Endothelial cell of umbilical vein (primary cell): ENCODE results near the gene UIMC1. TPM values are rescaled to one million over a fixed set of nuclear protein-coding genes. Genes with fewer than 3 reads are reported as not detected.

ENCODE experiments used
- BruUV-seq: library from RNA; stranded (reverse); fragments of 400-500 nt; replicated peaks from 2 replicates; lab custom pipeline; 2021; lab: Mats Ljungman, UMichigan
- CTCF ChIA-PET: fragments of 300-600, 350-600 bp; sonication (Branson Sonifier 250); formaldehyde crosslinking; loops from one replicate; lab custom pipeline; 2021; ENCODE audit warnings: antibody characterized with exemption, inconsistent platforms; lab: Charles Lee
- POLR2A ChIA-PET: fragments of 300-600, 350-600 bp; sonication (Branson Sonifier 250); formaldehyde crosslinking; loops from one replicate; lab custom pipeline; 2021; ENCODE audit warnings: antibody characterized with exemption, inconsistent platforms; lab: Charles Lee
- DNase-seq: peaks from one replicate; pipeline ENCODE4 v3.0.0-alpha.2; 2011; ENCODE audit warnings: low read depth, low spot score
- FAIRE-seq: peaks from 2 replicates; lab custom pipeline; 2011; peaks lifted over from hg19 to GRCh38; lab: Jason Lieb, UNC
- H2AFZ ChIP-seq: 2 replicates; pipeline ENCODE4 v1.6.0; 2012; ENCODE audit warnings: low read depth, low read length, control low read depth, inconsistent platforms
- H3K27ac ChIP-seq: 2 replicates; pipeline ENCODE4 v1.5.1; 2011; ENCODE audit warnings: low read depth, mild to moderate bottlenecking, control low read depth, low read length, moderate library complexity; ENCODE audit not compliant: insufficient read depth
- H3K27me3 ChIP-seq, 2 experiments: 2 replicates each; pipeline versions ENCODE4 v1.6.0 to v1.6.1; 2011; ENCODE audit warnings: low read length in 2 of 2, mixed read lengths in 1 of 2; ENCODE audit not compliant: control insufficient read depth in 2 of 2, insufficient read depth in 2 of 2
- H3K36me3 ChIP-seq, 2 experiments: 2 replicates in 1 of 2; 3 replicates in 1 of 2; pipeline ENCODE4 v1.5.1; 2011; ENCODE audit warnings: low read length in 2 of 2, mild to moderate bottlenecking in 1 of 2, moderate library complexity in 1 of 2; ENCODE audit not compliant: control insufficient read depth in 2 of 2, insufficient read depth in 2 of 2; ENCODE audit errors: extremely low read depth in 1 of 2
- H3K4me1 ChIP-seq: 3 replicates; pipeline ENCODE4 v1.5.1; 2011; ENCODE audit warnings: mild to moderate bottlenecking, low read length; ENCODE audit not compliant: control insufficient read depth, insufficient read depth; ENCODE audit errors: extremely low read depth
- H3K4me2 ChIP-seq: 2 replicates; pipeline ENCODE4 v1.6.1; 2011; ENCODE audit warnings: low read length, control low read depth, mixed read lengths; ENCODE audit not compliant: insufficient read depth
- H3K4me3 ChIP-seq, 3 experiments: fragments of 200-600 bp in 1 of 3; sonication (generic), shearing (Covaris generic) in 1 of 3; replicated peaks in 1 of 3; 2 replicates each; pipeline ENCODE4 v1.5.1; 2011 to 2016; ENCODE audit warnings: control low read depth in 3 of 3, low read length in 3 of 3, mild to moderate bottlenecking in 2 of 3, inconsistent platforms in 1 of 3, low read depth in 1 of 3, moderate library complexity in 1 of 3; ENCODE audit not compliant: insufficient read depth in 1 of 3
- H3K79me2 ChIP-seq: 2 replicates; pipeline ENCODE4 v1.6.0; 2012; ENCODE audit warnings: low read length, inconsistent platforms; ENCODE audit not compliant: control insufficient read depth, insufficient read depth
- H3K9ac ChIP-seq: replicated peaks from 2 replicates; pipeline ENCODE3; 2011; ENCODE audit warnings: low read length, control low read depth; ENCODE audit not compliant: insufficient read depth; ENCODE audit errors: extremely low read depth
- H3K9me1 ChIP-seq: replicated peaks from 3 replicates; pipeline ENCODE4 v1.6.0; 2011; ENCODE audit warnings: mild to moderate bottlenecking, low read length; ENCODE audit not compliant: control insufficient read depth, insufficient read depth; ENCODE audit errors: extremely low read depth
- H3K9me3 ChIP-seq: replicated peaks from 2 replicates; pipeline ENCODE4 v1.5.1; 2012; ENCODE audit warnings: low read length, inconsistent platforms; ENCODE audit not compliant: control insufficient read depth, insufficient read depth
- H4K20me1 ChIP-seq: replicated peaks from 2 replicates; pipeline ENCODE3; 2011; ENCODE audit warnings: mild to moderate bottlenecking, low read length; ENCODE audit not compliant: control insufficient read depth, insufficient read depth; ENCODE audit errors: extremely low read depth
- CTCF ChIP-seq, 2 donors: IDR thresholded peaks; 1 replicate in 1 of 2; 2 replicates in 1 of 2; pipeline ENCODE4 v1.5.1; 2011; ENCODE audit warnings: low read length in 2 of 2, mild to moderate bottlenecking in 2 of 2, moderate library complexity in 2 of 2, control low read depth in 1 of 2, inconsistent platforms in 1 of 2, low read depth in 1 of 2; ENCODE audit not compliant: insufficient read depth in 1 of 2; ENCODE audit errors: extremely low read depth in 1 of 2
- EZH2 ChIP-seq: IDR thresholded peaks from 2 replicates; pipeline ENCODE4 v1.6.1; 2012; ENCODE audit warnings: borderline replicate concordance, low read depth, mild to moderate bottlenecking, moderate library complexity, low read length, inconsistent platforms; ENCODE audit not compliant: severe bottlenecking
- FOS ChIP-seq: IDR thresholded peaks from 2 replicates; pipeline ENCODE4 v1.6.1; 2011; ENCODE audit warnings: mild to moderate bottlenecking, low read length, moderate library complexity, borderline replicate concordance; ENCODE audit not compliant: insufficient read depth
- GATA2 ChIP-seq: IDR thresholded peaks from 2 replicates; pipeline ENCODE4 v1.7.0; 2011; ENCODE audit warnings: low read depth, mild to moderate bottlenecking, moderate library complexity, mixed read lengths, low read length; ENCODE audit not compliant: insufficient read length, insufficient read depth
- JUN ChIP-seq: IDR thresholded peaks from 2 replicates; pipeline ENCODE4 v1.6.1; 2011; ENCODE audit warnings: borderline replicate concordance, low read depth; ENCODE audit not compliant: insufficient read length, insufficient read depth
- MYC ChIP-seq: IDR thresholded peaks from one replicate; pipeline ENCODE4 v1.6.1; 2011; ENCODE audit warnings: mild to moderate bottlenecking, low read depth, low read length
- POLR2A ChIP-seq: IDR thresholded peaks from 2 replicates; pipeline ENCODE4 v1.6.1; 2012; ENCODE audit warnings: low read depth, mild to moderate bottlenecking, control low read depth, low read length
- POLR2AphosphoS5 ChIP-seq: IDR thresholded peaks from 2 replicates; pipeline ENCODE4 v1.6.1; 2012; ENCODE audit warnings: low read depth, mild to moderate bottlenecking, control low read depth, low read length, moderate library complexity; ENCODE audit not compliant: insufficient read depth
- dilution Hi-C: fragments of 300-500 bp; cut with MboI; formaldehyde crosslinking; loops from one replicate; pipeline ENCODE4 v1.15.0; 2019; ENCODE audit warnings: low sequenced_read_pairs; ENCODE audit not compliant: extremely low pct_ligation_motif_present
- intact Hi-C: fragments of 100-400 bp; cut with micrococcal nuclease; formaldehyde crosslinking; loops from one replicate; pipeline ENCODE4 v1.10.0; 2022
- polyA plus RNA-seq, 4 experiments: library from polyadenylated mRNA; depleted of rRNA in 3 of 4; stranded (reverse) in 3 of 4; unstranded in 1 of 4; fragments of >200 nt; gene quantifications; 2 replicates each; pipeline versions ENCODE4 v1.2.1 to v1.2.3, GENCODE V29; 2011 to 2012; ENCODE audit warnings: missing spikeins in 1 of 4
- total RNA-seq: library from RNA; stranded (reverse); gene quantifications from 2 replicates; pipeline ENCODE4 v1.2.3, GENCODE V29; 2021
- TF ChIP-seq, protein P1 (sequence below): IDR thresholded peaks from 2 replicates; pipeline ENCODE4 v1.6.1; 2011; ENCODE audit not compliant: insufficient read depth, insufficient read length

The UIMC1 gene
- total and polyA plus RNA-seq, 2 donors (not counting 3 experiments of a cell fraction or from before 2014, with no cell fraction given), result 17.2 to 60.1 TPM

GRCh38 chr5:176877793-176878331 is 128.7 kb downstream of the UIMC1 start:
- Histone ChIP-seq H3K9me3 (no peaks in the 10 kb centered on the region), H3K4me1 (no peaks in the 10 kb centered on the region), H3K36me3 (no peaks in the 10 kb centered on the region), H2AFZ (no peak overlapping the region), H3K27ac (no peak overlapping the region), H4K20me1 (no peaks in the 10 kb centered on the region), H3K79me2 (no peaks in the 10 kb centered on the region), H3K9me1 (no peaks in the 10 kb centered on the region), H3K27me3 (no peaks in the 10 kb centered on the region), H3K4me3 (no peak overlapping the region), H3K4me2 (no peak overlapping the region), H3K9ac (no peak overlapping the region)
- CTCF ChIA-PET, result interaction anchor here (1.2 to 1.4 kb wide), 2 partner anchors 8 to 217 kb away, joined by 4 read pairs; no protein-coding TSS in a partner anchor
- intact Hi-C loops (no loop called here), dilution Hi-C loops (no loop called here)
- BruUV-seq, result no TSS peak
- POLR2A ChIA-PET, result no interaction called here
- TF ChIP-seq, protein P1, sequence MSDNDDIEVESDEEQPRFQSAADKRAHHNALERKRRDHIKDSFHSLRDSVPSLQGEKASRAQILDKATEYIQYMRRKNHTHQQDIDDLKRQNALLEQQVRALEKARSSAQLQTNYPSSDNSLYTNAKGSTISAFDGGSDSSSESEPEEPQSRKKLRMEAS, result no peak
- TF ChIP-seq FOS (no peak), POLR2A (no peak), GATA2 (no peak), JUN (no peak), CTCF (IDR thresholded peaks at IDR 0.05; ENCODE audit: extremely low read depth in 1 of 2, insufficient read depth in 1 of 2, low read depth in 1 of 2, low read length in 2 of 2) (no peak), POLR2AphosphoS5 (no peak), MYC (no peak), EZH2 (no peak)
- FAIRE-seq (no peak), DNase-seq (no peak)
